ENCODE data around the gene GSN. TPM values are rescaled to one million over a fixed set of nuclear protein-coding genes. Genes with fewer than 3 reads are reported as not detected.

Gene GSN
- total RNA-seq, 3 donors from 2014 or later = 1.3 to 2.0 (median 1.9) TPM

DNA sequence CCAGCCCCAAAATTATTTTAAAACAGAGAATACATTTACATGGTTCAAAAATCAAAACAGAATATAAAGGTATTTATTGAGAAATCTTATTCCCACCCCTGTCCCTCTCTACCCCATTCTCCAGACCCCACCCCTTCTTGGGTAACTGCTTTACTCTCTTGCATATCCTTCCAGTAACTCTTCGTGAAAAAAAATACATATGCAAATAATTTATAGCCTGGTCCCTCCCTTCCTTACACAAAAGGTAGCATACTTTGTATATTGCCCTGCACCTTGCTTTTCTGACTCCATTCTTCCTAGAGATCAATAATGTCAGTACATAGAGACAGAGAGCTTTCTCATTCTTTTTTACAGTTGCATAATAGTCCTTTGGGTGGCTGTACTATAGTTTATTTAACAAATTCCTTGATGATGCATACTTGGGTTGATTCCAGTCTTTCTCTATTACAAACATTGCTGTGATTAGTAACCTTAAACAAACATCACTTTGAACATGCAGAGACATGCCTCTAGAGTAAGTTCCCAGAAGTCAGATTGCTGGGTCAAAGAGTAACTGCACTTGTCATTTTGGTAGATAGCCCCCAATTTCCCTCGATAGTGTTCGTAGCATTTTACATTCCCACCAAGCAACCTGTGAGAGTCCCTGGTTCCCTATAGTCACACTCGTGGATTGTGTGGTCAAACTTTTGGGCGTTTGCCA, 54.2 kb downstream of the GSN start:
- ATAC-seq = no peak
- Mint-ChIP-seq H3K4me1 (ENCODE audit: low read depth) (peaks cover 18% of the 10 kb centered on the region), H3K36me3 (ENCODE audit: insufficient read depth) (no peaks in the 10 kb centered on the region), H3K4me3 (no peak overlapping the region), H3K9me3 (no peaks in the 10 kb centered on the region), H3K27me3 (ENCODE audit: low read depth) (no peaks in the 10 kb centered on the region)
- no peak for DNase-seq

DNA sequence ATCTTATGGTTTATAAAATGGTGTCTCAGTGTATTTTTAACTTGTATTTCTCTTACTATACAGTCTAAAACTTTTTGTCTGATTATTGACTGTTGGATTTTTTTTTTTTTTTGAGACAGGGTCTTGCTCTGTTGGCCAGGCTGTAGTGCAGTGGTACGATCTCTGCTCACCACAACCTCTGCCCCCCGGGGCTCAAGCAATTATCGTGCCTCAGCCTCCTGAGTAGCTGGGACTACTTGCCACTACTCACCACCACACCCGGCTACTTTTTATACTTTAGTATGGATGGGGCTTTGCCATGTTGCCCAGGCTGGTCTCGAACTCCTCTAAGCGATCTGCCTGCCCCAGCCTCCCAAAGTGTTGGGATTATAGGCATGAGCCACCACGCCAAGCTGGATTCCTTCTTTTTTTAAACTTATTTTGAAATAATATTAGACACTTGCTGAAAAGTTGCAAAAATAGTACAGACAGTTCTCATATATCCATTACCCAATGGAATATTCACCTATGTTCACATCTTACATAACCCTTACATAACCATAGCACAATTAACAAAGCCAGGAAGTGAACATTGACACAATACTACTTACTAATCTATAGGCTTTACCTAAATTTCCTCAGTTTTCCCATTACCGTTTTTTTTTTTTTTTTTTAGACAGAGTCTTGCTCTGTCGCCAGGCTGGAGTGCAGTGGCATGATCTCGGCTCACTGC, 54.9 kb downstream of the GSN start:
- Mint-ChIP-seq H3K4me3 (no peak overlapping the region), H3K9me3 (no peaks in the 10 kb centered on the region), H3K4me1 (ENCODE audit: low read depth) (peaks cover 18% of the 10 kb centered on the region), H3K36me3 (ENCODE audit: insufficient read depth) (no peaks in the 10 kb centered on the region), H3K27me3 (ENCODE audit: low read depth) (no peaks in the 10 kb centered on the region)
- no peak for ATAC-seq
- DNase-seq = no peak

GRCh38 chr9:121323449-121324151, 55.6 kb downstream of the GSN start:
- no peak for ATAC-seq
- Mint-ChIP-seq H3K4me1 (ENCODE audit: low read depth) (peaks cover 18% of the 10 kb centered on the region), H3K27me3 (ENCODE audit: low read depth) (no peaks in the 10 kb centered on the region), H3K9me3 (no peaks in the 10 kb centered on the region), H3K36me3 (ENCODE audit: insufficient read depth) (peaks cover 2% of the 10 kb centered on the region), H3K4me3 (no peak overlapping the region)
- no peak for DNase-seq

GRCh38 chr9:121324316-121324715, 56.4 kb downstream of the GSN start:
- Mint-ChIP-seq H3K9me3 (no peaks in the 10 kb centered on the region), H3K4me3 (no peak overlapping the region), H3K36me3 (ENCODE audit: insufficient read depth) (peaks cover 5% of the 10 kb centered on the region), H3K4me1 (ENCODE audit: low read depth) (peaks cover 18% of the 10 kb centered on the region), H3K27me3 (ENCODE audit: low read depth) (no peaks in the 10 kb centered on the region)
- ATAC-seq = no peak
- no peak for DNase-seq

DNA sequence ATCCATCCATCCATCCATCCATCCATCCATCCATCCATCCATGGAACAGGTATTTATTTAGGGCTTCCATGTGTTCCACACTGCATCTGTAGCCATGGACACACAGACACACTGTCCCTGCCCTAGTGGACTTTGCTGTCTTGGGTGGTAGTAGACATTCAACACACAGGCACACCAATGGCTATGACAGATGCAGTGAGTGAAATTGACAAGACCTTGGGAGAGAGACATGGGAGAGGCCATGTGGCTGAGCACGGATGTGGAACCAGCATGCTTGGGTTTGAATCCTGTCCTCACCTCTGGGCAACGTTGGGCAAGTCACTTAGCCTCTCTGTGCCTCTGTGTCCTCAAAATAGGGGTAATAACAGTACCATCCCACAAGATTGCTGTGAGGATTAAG, 56.8 kb downstream of the GSN start:
- H3K4me3 Mint-ChIP-seq = no peak overlapping the region
- H3K36me3 Mint-ChIP-seq (ENCODE audit: insufficient read depth) = peaks cover 6% of the 10 kb centered on the region
- H3K4me1 Mint-ChIP-seq (ENCODE audit: low read depth) = peaks cover 18% of the 10 kb centered on the region
- ATAC-seq (no peak), DNase-seq (no peak)
- no peaks in the 10 kb centered on the region for H3K9me3 Mint-ChIP-seq
- H3K27me3 Mint-ChIP-seq (ENCODE audit: low read depth) = no peaks in the 10 kb centered on the region

GRCh38 chr9:121325387-121325786, 57.4 kb downstream of the GSN start:
- ATAC-seq = no peak
- no peak for DNase-seq
- peaks cover 15% of the 10 kb centered on the region for H3K4me1 Mint-ChIP-seq (ENCODE audit: low read depth)
- peaks cover 7% of the 10 kb centered on the region for H3K36me3 Mint-ChIP-seq (ENCODE audit: insufficient read depth)
- no peaks in the 10 kb centered on the region for H3K27me3 Mint-ChIP-seq (ENCODE audit: low read depth)
- no peaks in the 10 kb centered on the region for H3K9me3 Mint-ChIP-seq
- no peak overlapping the region for H3K4me3 Mint-ChIP-seq

- Mint-ChIP-seq H3K9me3 (no peaks in the 10 kb centered on the region), H3K27me3 (ENCODE audit: low read depth) (no peaks in the 10 kb centered on the region), H3K4me3 (no peak overlapping the region), H3K4me1 (ENCODE audit: low read depth) (peaks cover 8% of the 10 kb centered on the region), H3K36me3 (ENCODE audit: insufficient read depth) (peaks cover 11% of the 10 kb centered on the region)
- ATAC-seq = no peak
- DNase-seq = no peak
These were observed 58.3 kb downstream of the GSN start for GRCh38 chr9:121326130-121326838.

DNA sequence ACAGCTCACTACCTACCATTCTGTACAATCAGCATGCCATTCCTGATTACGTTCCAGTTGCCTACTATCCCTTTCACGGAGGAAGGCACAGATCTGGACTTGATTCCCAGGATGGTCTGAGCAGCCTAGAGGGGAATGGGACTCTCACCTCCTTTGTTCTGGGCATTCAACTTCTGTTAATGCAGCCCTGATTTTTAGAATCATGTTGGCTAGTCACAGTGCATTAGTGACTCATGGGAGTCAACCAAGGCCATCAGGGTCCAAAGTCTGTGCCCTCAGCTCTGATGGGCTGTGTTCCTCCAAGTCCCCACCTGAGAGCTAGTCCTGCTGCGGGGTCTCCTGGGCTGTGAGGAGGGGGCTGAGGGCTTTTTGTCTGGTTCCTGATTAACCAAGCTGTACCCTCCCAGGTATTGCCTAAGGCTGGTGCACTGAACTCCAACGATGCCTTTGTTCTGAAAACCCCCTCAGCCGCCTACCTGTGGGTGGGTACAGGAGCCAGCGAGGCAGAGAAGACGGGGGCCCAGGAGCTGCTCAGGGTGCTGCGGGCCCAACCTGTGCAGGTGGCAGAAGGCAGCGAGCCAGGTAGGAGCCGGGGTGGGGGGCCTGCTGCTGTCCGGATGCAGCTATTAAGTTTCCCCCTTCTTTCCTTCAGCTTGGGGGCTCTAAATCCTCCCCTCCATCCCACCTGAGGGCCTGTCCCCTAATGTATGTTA, 59.1 kb downstream of the GSN start:
- Mint-ChIP-seq H3K4me1 (ENCODE audit: low read depth) (peaks cover 7% of the 10 kb centered on the region), H3K36me3 (ENCODE audit: insufficient read depth) (peaks cover 11% of the 10 kb centered on the region), H3K9me3 (no peaks in the 10 kb centered on the region), H3K27me3 (ENCODE audit: low read depth) (no peaks in the 10 kb centered on the region), H3K4me3 (no peak overlapping the region)
- DNase-seq (no peak), ATAC-seq (no peak)

DNA sequence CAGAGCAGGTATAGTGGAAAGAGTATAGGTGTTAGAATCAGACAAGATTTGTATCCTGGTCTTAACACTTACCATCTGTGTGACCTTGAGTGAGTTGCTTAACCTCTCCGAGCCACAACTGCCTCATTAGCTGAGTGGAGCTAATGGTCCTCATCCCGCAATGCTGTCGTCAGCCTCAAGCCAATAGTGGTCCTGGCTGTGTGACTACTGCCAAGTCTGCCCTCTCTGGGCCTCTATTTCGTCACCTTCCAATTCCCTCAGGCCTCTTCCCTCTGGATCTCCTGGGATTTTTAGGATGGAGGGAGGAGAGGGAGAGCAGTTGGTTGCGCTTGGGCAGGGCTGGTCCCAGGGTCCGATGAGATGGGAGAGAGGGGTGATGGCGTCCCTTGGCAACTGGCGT, 60.5 kb downstream of the GSN start:
- H3K27me3 Mint-ChIP-seq (ENCODE audit: low read depth) = no peaks in the 10 kb centered on the region
- H3K4me1 Mint-ChIP-seq (ENCODE audit: low read depth) = no peaks in the 10 kb centered on the region
- H3K36me3 Mint-ChIP-seq (ENCODE audit: insufficient read depth) = peaks cover 11% of the 10 kb centered on the region
- H3K4me3 Mint-ChIP-seq = no peak overlapping the region
- ATAC-seq (no peak), DNase-seq (no peak)
- no peaks in the 10 kb centered on the region for H3K9me3 Mint-ChIP-seq

DNA sequence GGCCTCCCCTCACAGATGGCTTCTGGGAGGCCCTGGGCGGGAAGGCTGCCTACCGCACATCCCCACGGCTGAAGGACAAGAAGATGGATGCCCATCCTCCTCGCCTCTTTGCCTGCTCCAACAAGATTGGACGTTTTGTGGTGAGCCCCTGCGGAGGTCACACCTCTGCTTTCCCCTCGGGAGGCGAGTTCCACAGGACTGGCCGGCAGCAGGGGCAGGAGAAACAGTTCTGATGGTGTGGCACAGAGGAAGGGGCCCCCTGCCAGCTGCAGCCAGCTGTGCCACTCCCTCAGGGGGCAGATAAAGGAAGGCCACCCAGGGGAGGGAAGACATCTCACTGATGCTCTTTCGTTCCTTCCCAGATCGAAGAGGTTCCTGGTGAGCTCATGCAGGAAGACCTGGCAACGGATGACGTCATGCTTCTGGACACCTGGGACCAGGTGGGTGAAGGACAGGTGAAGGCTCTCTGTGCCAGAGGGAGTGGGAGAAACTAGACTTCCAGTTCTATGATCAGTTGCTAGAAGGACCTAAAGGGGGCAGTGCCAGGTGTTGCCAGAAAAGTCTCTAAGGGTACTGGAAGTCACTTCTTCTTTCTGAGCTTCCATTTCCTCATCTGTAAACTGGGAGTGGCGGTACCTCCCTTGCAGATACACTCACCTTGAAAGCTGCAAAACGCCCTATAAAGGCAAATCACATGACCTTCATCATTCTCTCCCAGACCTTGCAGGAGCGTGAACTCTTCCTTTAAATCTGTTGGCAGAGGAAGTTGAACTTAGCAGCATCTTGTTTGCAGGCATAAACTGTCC, 61.1 kb downstream of the GSN start:
- no peak for DNase-seq
- no peaks in the 10 kb centered on the region for H3K9me3 Mint-ChIP-seq
- ATAC-seq = no peak
- H3K4me1 Mint-ChIP-seq (ENCODE audit: low read depth) = no peaks in the 10 kb centered on the region
- H3K4me3 Mint-ChIP-seq = no peak overlapping the region
- no peaks in the 10 kb centered on the region for H3K27me3 Mint-ChIP-seq (ENCODE audit: low read depth)
- peaks cover 11% of the 10 kb centered on the region for H3K36me3 Mint-ChIP-seq (ENCODE audit: insufficient read depth)

- Mint-ChIP-seq H3K27me3 (ENCODE audit: low read depth) (no peaks in the 10 kb centered on the region), H3K9me3 (no peaks in the 10 kb centered on the region)
These were observed 63.6 kb downstream of the GSN start for GRCh38 chr9:121331549-121331948.

GRCh38 chr9:121331992-121332685, 64.2 kb downstream of the GSN start:
- no peaks in the 10 kb centered on the region for H3K9me3 Mint-ChIP-seq
- peaks cover 2% of the 10 kb centered on the region for H3K4me1 Mint-ChIP-seq (ENCODE audit: low read depth)
- no peak overlapping the region for H3K4me3 Mint-ChIP-seq
- H3K36me3 Mint-ChIP-seq (ENCODE audit: insufficient read depth) = peaks cover 11% of the 10 kb centered on the region
- ATAC-seq (no peak), DNase-seq (no peak)
- H3K27me3 Mint-ChIP-seq (ENCODE audit: low read depth) = no peaks in the 10 kb centered on the region

More at GRCh38 chr9:121331549-121331948, 63.6 kb downstream of the GSN start:
- peaks cover 11% of the 10 kb centered on the region for H3K36me3 Mint-ChIP-seq (ENCODE audit: insufficient read depth)
- DNase-seq (no peak), ATAC-seq (no peak)
- H3K4me3 Mint-ChIP-seq = no peak overlapping the region
- no peaks in the 10 kb centered on the region for H3K4me1 Mint-ChIP-seq (ENCODE audit: low read depth)

Data from activated T-cell treated with anti-CD3 and anti-CD28 coated beads, Interleukin-2, amount 50 U/mL, for 4 hours (primary cell).